Left ventricle myocardium superior (tissue), 1 donor: ENCODE data around the gene PPFIA2. TPM values are rescaled to one million over a fixed set of nuclear protein-coding genes. Genes with fewer than 3 reads are reported as not detected.

Experiments
- ATAC-seq: fragments of 200-7000 bp; cut with Tn5 transposase; one replicate; pipeline ENCODE4 v1.9.1; 2020; ENCODE audit warnings: mild to moderate bottlenecking, moderate library complexity
- DNase-seq: peaks from one replicate; pipeline ENCODE4 v3.0.0-alpha.2; 2020
- intact Hi-C: fragments of 100-400 bp; cut with micrococcal nuclease; formaldehyde crosslinking; loops from one replicate; pipeline ENCODE4 v1.11.0; 2022
- long read RNA-seq: library from polyadenylated mRNA; unstranded; transcript quantifications from one replicate; pipeline ENCODE4 v2.0.0, GENCODE V29; 2021
- total RNA-seq: library from RNA; stranded (reverse); fragmentation: NEBNext Ultra II Directional; extraction: Animal tissue kit (Norgen Biotek cat#: 25700); gene quantifications from one replicate; pipeline ENCODE4 v1.2.1, GENCODE V29; 2021
- donor health status: DM: no; HTN: yes; CAD: no; lungs with severe emphysema.

PPFIA2 gene
- total RNA-seq, result 0.37 TPM
- long read RNA-seq, result 0 reads

- intact Hi-C loops, result no loop called here
- ATAC-seq (peak; percentile 67), DNase-seq (peak; percentile 25)
Observed at GRCh38 chr12:81759190-81760051, at the start of gene PPFIA2. PPFIA2 (minus strand) TSS chr12:81759350.

DNA sequence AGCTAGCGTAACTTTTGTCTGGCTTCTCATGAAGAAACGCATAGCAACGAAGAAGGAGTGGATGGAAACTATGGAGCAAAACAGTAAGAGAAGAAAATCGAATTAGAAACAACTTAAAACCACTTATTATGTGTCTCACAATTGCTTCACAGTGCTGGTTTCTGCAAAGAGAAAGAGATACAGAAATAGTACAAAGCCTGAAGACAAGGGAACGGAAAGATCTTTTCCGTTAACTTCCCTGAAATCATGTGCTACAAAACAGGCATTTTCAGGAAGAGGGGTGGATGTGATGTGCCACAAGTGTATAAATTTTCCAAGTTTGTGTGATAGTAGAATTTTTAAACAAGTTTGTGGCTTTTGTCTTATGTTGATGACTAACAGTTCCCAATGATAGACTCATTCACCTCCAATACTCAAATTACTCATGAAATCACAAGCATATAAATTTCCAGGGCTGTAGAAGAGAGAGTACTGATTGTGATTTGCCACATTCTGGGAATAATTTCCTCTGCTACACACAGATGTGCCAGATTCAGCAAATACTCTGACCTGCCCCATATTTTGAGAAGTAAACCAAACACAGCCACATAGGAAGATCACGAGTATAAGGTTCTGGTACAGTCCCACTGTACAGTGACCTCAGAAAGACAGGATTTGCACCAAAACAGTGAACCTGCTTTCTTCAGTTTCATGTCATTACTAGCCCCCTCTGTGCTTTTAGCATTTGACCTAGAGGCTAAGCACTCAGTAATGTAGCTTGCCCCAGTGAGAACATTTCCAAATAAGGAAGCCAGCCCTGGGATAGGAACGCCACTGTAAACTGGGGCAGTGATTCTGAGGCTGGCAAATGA, 41.4 kb upstream of the PPFIA2 start:
- ATAC-seq, result no peak
- no peak for DNase-seq
- intact Hi-C loops, result no loop called here

DNA sequence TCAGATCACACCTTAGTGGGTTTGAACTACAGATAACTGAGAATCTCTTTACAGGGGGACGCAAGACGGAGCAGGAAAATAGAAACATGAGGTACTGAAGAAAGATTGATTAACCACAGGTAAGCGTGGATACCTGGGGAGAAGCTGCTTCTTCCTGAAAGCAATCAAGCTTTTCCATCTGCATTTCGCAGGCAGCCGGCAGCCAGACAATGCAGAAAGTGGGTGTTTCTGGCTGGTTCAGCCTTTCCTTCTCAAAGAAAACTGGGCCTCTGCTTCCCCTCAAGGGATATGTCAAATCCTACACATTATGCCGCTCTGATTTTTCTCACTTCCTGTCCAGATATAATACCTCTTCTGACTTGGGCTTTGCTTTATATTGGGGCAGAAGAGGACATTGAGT, 39.1 kb upstream of the PPFIA2 start:
- intact Hi-C loops, result no loop called here
- ATAC-seq (no peak), DNase-seq (no peak)

DNA sequence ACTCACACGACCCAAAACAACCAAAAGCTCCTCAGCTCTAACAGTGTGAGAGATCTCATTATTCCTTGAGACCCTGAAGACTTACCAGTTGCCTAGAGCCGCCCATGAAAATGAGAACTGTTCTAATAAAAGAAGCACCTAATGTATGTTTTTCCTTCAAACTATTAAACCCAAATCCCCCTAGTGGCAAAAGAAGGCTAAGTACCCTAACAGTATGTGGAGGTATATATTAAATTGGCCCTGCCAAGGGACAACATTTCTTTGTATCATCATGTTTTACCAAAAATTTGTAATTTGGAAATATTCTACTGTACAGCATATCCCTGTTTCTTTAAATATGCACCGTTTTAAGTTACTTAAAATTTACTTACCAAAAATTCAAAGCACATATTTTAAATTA, 38.0 kb upstream of the PPFIA2 start:
- no peak for DNase-seq
- intact Hi-C loops, result no loop called here
- no peak for ATAC-seq

GRCh38 chr12:81792666-81793065, 33.5 kb upstream of the PPFIA2 start:
- ATAC-seq (no peak), DNase-seq (no peak)
- intact Hi-C loops, result no loop called here

GRCh38 chr12:81779216-81779615, 20.1 kb upstream of the PPFIA2 start:
- intact Hi-C loops, result no loop called here
- no peak for DNase-seq
- ATAC-seq, result no peak

DNA sequence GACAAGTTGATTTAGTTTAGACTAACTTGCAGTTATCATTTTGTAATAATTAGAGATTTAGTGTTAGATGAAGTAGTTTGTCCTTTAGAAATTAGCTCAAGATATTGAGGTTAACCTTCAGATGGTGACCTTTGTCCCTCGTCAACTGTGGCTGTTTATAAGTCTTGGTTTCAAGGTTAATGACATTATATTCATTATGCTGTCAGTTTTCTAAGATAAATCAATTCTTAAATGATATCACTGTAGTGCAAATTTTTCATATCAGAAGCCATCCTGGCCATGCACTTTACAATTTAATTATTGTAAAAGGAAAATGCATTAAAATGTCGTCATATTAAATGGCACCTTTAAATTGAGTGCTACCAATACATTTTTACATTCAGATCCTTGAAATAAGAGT, 19.6 kb upstream of the PPFIA2 start:
- intact Hi-C loops, result no loop called here
- DNase-seq, result no peak

GRCh38 chr12:81758421-81759189, 545 bp downstream of the PPFIA2 start:
- peak; percentile 53 for DNase-seq
- intact Hi-C loops, result no loop called here
- ATAC-seq, result peak; percentile 59

More for the DNA sequence above, 19.6 kb upstream of the PPFIA2 start:
- ATAC-seq, result no peak

DNA sequence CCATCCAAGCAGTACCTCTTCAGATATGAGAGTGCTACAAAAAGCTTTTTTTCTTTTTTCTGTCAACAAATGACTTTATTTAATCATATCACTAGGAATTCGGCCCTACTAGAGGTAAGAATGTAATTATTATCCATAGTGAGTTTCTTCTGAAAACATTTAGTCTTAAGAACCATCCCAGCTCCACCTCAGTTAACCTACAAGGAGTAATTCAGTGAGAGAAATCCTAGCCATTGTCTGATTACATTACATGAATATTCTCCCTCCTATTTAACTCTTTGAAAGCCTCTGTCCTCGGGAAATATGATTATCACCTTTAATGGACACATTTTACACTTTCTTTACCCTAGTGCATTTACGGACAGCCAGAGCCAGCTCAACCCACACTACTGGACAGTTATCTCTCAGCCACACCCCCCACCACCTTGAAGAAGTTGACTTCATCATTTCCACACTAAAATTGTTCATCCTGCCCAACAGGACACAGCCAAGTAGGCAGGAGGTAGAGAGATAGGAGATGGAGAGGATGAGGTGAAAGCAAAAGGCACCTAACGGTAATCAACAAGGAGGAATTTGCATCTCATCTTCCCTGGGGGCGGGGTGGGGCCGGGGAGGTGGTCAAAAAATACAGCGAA, 1.3 kb downstream of the PPFIA2 start:
- ATAC-seq (no peak), DNase-seq (no peak)
- intact Hi-C loops, result no loop called here

- peak; percentile 87 for ATAC-seq
- intact Hi-C loops, result no loop called here
- no peak for DNase-seq
Observed at GRCh38 chr12:81729781-81730180, 29.4 kb downstream of the PPFIA2 start.

DNA sequence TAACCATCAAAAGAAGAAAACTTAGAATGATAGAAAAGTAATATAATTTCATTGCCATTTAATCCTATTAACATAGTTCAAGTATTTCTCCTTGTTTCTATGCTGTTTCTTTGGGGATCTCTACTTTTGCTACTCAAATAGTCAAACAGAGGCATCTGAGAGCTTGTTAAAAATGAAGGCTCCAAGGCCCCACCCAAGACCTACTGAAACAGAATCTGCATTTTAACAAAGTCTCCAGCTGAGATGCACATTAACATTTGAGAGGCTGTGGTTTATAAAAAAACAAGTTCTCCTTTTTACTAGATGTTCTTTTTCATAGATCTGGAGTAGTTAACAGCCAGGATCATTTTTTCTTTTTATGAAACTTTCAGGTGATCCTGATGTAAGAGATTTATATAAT, 31.8 kb downstream of the PPFIA2 start:
- intact Hi-C loops, result no loop called here
- no peak for DNase-seq
- ATAC-seq, result no peak

DNA sequence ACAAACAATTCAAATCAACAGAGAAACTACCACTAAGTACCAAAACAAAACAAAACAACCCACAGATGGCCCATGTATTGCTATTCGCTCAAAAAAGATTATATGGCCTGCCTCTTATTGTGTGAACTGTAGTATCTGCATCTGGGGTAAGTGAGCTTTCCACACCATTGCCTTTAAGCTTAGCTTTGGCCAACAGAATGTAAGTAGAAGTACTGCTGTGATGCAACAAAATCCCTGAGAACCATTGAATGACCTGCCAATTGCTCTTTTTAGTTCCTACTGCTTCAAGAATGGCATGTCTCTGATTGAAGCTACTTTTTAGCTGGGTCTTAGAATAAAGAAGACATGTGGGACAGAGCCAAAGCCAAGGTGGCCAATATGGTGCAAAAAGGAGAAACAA, 32.5 kb downstream of the PPFIA2 start:
- no peak for DNase-seq
- intact Hi-C loops, result no loop called here
- ATAC-seq, result no peak

GRCh38 chr12:81723361-81723760, 35.8 kb downstream of the PPFIA2 start:
- ATAC-seq, result no peak
- intact Hi-C loops, result no loop called here
- no peak for DNase-seq

GRCh38 chr12:81722004-81722403, 37.1 kb downstream of the PPFIA2 start:
- ATAC-seq (no peak), DNase-seq (no peak)
- intact Hi-C loops, result no loop called here

- ATAC-seq, result no peak
- intact Hi-C loops, result no loop called here
- DNase-seq, result no peak
Observed at GRCh38 chr12:81718616-81719015, 40.5 kb downstream of the PPFIA2 start.

GRCh38 chr12:81712536-81712935, 46.6 kb downstream of the PPFIA2 start:
- DNase-seq (no peak), ATAC-seq (no peak)
- intact Hi-C loops, result no loop called here

DNA sequence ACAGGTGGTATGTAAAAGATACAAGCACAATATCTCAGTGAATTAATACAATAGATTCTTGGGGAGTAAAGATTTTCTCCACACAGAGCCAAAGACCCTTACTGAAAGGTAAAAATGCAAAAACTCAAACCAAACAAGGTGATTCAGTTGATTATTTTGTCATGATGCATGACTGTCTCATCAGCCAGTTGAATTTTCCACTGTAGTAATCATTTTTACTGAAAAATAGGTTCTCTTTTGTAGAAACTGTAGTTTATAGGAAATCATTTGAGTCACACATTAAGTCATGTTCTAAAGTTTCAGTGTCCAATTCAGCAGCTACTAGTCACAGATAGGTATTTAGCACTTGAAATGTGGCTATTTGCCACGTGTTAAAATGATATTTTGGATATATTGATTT, 53.6 kb downstream of the PPFIA2 start:
- intact Hi-C loops, result no loop called here
- DNase-seq (no peak), ATAC-seq (no peak)

DNA sequence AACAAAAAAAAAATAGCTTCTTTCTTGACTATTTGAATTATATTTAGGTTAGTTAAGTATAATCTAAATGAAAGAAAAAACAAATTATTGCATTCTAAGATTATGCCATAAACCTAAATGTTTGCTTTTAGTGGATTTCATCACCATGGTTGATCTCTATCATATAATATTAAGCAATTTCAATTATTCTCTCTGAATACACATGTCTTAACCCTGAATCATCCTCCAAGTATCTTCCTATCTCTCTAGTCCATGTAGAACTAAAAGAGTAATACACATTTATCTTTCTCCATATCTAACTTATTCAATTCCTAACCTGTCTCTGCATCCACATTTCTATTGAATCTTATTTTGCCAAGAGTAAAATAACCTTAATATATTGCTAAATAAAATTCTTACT, 59.6 kb downstream of the PPFIA2 start:
- intact Hi-C loops, result no loop called here

GRCh38 chr12:81692008-81692407, 67.1 kb downstream of the PPFIA2 start:
- DNase-seq (no peak), ATAC-seq (no peak)
- intact Hi-C loops, result no loop called here

More for the DNA sequence above, 59.6 kb downstream of the PPFIA2 start:
- DNase-seq (no peak), ATAC-seq (no peak)
